ENCODE results near the gene SACM1L. TPM values are rescaled to one million over a fixed set of nuclear protein-coding genes. Genes with fewer than 3 reads are reported as not detected.

The SACM1L gene
- total and polyA plus RNA-seq, 2 of the 13 experiments (the other 11 are each of a cell fraction or from before 2014, with no cell fraction given) = 15.1 to 27.8 TPM

- TF ChIP-seq PATZ1 (CRISPR knock-in tag; IDR thresholded peaks at IDR 0.05) = no peak
- TF ChIP-seq CTCF (CRISPR knock-in tag; IDR thresholded peaks at IDR 0.05) = peak; percentile 69
- peak; percentile 67 for TF ChIP-seq SMC3 (IDR thresholded peaks at IDR 0.05; ENCODE audit: low read length)
- TF ChIP-seq ZNF710 (CRISPR knock-in tag; IDR thresholded peaks at IDR 0.05; ENCODE audit: borderline replicate concordance) = no peak
- no peak for TF ChIP-seq TBP (CRISPR knock-in tag; IDR thresholded peaks at IDR 0.05)
- TF ChIP-seq PAXIP1 (CRISPR knock-in tag; conservative IDR thresholded peaks at IDR 0.05) = no peak
Observed at GRCh38 chr3:45665101-45665572, 24.1 kb upstream of the SACM1L start (continued).
